Kidney glomerular epithelial cell (primary cell): ENCODE measurements around the gene CRMP1.

Experiments used
- DNase-seq: peaks from one replicate; lab custom pipeline; 2025; lab: John Stamatoyannopoulos, UW

Gene CRMP1

DNA sequence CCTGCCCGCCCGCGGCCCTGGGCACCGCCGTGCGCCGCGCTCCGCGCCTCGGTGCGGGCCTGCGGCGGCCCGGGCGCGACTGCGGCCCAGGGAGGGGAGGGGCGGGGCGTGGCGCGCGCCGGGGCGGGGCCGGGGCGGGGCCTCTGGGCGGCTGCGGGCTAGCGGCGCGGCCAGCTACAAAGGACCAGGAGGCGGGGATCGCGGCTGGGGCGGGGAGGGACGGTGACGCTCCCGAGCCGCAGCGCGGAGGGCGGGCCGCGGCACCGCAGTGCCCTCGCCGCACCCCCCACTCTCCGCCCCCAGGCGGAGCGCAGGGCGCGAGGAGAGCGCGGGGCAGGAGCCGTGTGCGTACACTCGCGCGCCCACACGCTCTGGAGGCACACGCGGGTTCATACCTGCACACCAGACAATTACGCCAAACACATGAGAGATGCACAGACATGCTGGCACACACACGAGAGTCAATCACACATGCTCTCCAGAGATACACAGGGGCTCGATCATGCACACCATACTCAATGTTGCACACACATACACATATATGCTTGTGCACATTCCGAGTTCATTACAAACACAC is at the start of gene CRMP1:
Gene CRMP1 (minus strand): TSS at position 83 of the 577 bp plus-strand sequence. CDS start 117 bp downstream, outside the sequence.
- no peak for DNase-seq

DNA sequence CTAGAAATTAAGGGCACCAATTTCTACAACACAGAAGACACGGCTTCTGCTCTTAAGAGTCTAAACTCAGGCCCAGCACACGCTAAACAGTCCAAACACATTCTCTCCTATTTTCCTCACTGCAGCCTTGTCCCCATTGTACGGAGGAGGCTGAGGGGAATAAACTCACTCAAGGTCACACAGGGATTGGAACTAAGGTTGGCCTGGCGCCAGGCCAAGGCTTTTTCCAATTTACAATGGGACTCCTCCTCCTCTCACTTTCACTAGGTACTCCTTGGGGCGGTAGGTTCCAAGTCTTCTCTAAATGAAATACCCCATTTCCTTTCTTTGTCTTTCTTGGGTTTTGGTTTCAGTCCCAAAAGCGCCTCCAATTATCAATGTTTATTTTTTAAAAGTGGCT is 48.7 kb upstream of the CRMP1 start:
- no peak for DNase-seq

GRCh38 chr4:5940470-5941203 is 47.8 kb upstream of the CRMP1 start:
- DNase-seq, result no peak

DNA sequence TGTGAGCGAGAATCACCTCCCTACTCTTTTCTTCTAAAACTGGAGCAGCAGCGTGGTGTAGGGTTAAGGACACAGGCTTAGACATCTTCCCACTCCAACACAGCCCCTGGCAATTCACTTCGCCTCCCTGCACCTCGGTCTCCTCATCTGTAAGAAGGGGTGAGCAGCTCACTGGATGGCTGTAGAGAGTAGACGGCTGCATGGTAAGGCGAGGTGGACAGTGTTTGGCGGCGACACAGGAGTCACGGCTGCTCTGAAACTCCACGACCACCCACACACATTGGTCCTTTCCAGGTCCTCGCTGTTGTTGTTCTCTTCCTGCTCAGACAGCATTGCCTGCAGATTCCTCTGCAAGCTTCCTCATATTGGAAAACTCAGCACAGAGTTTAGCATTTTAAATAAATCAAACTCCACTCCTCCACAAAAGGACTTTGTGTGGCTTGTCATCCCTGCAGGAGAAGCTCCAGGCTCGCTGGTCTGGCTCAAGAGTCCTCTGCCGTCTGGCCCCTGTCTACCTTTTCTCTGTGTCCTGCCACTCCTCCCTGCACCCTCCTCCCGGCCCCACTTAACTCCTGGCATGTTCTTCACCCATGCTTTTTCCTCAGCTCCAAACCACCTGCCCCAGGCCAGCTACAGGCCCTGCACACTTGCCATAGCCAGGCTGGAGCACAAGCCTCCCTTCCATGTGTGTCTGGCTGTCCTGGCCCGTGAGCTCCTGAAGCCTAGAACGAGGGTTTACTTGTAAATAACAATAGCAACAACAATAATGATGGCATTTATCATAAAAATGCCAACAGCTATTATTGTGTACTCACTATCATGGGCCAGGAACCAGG is 41.3 kb upstream of the CRMP1 start:
- no peak for DNase-seq

DNA sequence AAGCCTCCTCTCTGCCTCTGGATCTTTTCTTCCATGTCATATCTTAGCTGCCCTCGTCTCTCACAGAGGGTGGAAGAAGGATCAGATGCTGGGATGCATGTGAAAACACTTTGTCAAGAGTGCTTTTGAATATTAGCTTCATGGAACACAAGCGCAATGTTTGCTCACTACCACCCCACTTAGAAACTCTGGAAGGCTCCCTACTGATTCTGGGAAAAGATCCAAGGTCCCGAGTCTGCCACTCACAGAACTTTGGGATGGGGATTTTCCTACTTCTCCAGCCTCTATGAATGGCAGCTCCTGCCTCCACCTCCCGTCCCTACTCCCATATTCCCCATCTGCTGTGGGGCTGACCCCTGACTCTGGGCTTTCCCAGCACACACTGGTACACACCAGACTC is 40.2 kb upstream of the CRMP1 start:
- no peak for DNase-seq

GRCh38 chr4:5932035-5932568 is 39.2 kb upstream of the CRMP1 start:
- no peak for DNase-seq

GRCh38 chr4:5931526-5931925 is 38.6 kb upstream of the CRMP1 start:
- no peak for DNase-seq

DNA sequence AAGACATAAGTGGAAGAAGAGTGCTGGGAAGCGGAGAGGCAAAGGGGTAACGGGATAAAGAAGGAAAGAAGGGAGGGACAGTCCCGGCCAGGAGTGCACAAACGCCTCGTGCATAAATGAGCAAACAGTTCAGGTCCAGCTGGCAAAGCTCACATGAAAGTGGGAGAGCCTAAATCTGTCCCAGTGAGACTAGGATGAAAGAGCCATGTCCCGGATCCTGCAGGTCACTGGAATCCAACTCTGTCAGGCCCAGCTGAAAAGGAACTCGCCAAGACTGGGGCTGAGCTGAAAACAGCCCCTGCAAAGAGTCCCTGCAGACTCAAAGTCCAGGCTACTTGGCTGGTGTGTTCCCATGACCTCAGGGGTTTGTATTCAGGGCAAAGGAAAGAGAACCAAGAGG is 38.0 kb upstream of the CRMP1 start:
- no peak for DNase-seq

GRCh38 chr4:5930456-5930855 is 37.6 kb upstream of the CRMP1 start:
- no peak for DNase-seq

DNA sequence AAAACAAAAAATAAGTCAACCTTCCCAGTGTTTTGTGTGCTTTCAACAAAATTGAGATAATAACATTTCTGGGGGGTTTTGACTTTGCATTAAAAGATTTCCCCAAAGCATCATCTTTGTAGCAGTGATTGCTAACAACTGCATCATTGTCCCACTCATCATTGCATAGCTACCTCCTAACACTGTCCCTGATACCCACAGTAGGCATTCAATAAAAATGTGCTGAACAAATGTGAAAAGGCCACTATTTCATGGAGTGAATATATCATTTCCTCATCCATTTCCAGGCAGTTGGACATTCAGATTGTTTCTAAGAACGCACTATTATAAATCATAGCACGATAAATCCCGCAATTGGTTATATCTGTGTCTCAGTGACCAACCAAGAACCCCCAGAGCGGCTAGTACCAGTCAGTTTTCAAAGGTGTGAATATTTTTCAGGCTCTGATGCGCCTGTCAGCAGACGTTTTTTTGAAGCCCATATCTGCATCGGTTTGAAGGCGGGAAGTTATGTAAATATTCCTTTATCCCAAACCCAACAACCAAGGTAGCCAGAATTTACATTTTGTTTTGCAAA is 36.0 kb upstream of the CRMP1 start:
- DNase-seq, result no peak

DNA sequence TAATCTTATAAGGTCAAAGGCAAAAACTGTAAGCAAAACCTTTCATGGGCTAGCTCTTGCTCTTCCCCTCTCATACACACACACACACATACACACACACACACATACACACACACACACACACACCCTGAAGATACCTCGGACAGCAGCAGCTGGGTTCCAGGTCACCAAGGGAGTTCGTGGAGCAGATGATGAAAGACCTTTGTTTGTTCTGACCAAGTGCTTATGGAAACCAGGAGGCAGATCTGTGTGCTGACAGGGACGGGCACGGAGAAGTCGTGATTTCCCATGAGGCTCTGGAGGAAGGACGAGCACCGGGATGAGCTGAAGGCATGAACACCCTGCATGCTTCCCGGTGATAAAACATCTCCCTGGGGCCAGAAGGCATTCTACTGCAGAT is 35.4 kb upstream of the CRMP1 start:
- DNase-seq, result no peak

- no peak for DNase-seq
Measured at GRCh38 chr4:5927747-5928146, 34.9 kb upstream of the CRMP1 start.

- no peak for DNase-seq
Measured at GRCh38 chr4:5927116-5927515, 34.2 kb upstream of the CRMP1 start.

GRCh38 chr4:5926598-5926997 is 33.7 kb upstream of the CRMP1 start:
- DNase-seq, result no peak

DNA sequence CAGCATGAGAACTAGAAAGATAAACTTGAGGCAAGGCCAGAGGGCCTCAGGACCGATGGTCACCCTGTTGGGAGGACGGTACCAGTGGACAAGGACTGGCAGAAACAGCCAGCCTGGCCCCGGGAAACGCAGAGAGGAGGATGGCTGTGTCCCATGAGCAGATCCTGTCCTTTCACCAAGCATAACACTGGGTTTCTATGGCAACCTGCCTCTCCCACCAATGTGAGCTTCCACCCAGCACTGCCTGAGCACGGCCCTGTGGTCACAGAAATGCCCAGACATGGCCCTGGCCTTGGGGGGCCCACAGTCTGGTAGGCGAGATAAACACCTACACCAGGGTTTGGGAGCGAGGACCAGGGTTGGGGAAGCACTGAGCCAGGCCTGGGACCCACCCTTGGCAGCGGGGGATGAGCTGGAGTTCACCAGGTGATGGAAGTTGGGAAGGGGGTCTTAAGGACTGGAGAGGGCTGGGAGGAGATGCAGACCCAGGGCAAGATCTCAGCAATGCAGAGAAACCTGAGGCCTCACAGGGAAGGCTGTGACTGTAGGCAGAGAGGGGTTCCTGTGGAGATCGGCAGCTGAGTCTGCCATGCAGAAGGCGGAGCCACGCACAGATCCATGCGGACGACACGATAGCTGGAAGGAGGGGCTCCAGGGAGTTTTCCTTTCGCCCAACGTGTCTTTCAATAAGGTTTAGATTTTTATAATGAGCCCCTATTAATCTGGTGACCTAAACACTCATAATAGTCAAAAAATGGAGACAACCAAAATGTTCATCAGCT is 32.7 kb upstream of the CRMP1 start:
- no peak for DNase-seq

GRCh38 chr4:5924461-5925125 is 31.7 kb upstream of the CRMP1 start:
- DNase-seq, result no peak

- DNase-seq, result no peak
Measured at GRCh38 chr4:5923376-5923775, 30.5 kb upstream of the CRMP1 start.

DNA sequence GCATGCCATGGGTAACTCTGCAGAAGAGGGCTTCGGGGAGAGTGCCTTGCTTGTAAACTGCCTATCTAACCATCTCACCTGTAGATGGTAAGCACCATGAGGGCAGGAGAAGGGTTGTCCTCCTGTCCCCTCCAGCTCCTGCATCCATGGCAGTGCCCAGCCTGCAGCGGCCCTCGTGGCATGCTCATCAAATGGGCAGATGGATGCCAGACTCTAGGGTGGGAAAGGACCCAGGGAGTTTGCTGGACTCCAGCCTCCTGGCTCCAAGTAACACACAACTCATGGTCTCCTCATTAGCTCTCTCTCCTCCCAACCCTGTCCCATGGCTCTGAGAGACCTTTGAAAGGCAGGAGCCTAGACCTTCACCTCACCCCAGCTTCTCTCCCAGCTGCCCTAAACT is 29.7 kb upstream of the CRMP1 start:
- DNase-seq, result no peak

GRCh38 chr4:5921981-5922380 is 29.1 kb upstream of the CRMP1 start:
- no peak for DNase-seq

DNA sequence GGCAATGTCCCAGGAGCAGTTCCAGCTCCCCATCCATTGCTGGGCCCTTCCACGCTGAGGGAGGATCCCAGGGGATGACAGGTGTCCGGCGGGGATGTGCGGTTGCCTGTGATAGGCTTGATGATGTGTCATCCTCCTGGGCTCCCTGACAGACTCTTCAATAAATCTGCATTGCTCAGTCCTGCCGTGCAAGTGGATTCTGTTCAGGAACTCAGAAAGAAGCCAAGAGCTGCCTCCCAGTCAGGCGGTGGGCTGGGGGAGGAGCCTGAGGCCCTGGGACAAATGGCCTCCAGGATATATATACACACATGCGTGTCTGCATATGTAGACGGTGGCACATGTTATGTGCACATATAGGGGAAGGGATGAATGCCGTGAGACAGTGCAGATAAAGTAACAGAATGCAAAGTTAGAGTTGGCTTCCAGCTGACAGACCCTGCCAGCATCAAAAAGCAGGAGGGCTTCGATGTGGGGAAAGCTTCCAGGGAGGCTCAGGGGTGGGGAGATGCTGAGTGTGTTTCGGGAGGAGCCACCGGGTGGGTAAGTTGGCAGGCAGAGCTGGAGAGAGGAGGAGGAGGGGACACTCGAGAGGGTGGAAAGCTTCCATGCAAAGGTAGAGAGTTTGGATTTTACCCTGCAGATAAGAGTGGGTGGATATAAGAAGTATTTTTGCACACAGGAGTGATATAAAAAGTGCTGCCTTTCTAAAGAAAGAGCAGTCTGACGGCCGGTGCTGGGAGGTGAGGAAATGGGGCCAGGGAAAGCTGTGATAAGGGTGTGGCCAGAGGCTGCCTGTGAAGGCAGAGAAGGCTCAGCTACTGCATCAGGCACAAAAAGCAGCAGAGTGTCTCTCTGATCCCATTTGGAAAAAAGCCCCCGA is 28.5 kb upstream of the CRMP1 start:
- no peak for DNase-seq
